GM12878 (cell line): ENCODE data around the gene THTPA. TPM values are rescaled to one million over a fixed set of nuclear protein-coding genes. Genes with fewer than 3 reads are reported as not detected.

Experiments used
- ATAC-seq: fragments of 200-7000 bp; cut with Tn5 transposase; 3 replicates; pipeline ENCODE4 v1.9.1; 2020; ENCODE audit warnings: mild to moderate bottlenecking, moderate library complexity
- BruUV-seq: library from RNA; stranded (reverse); fragments of 400-500 nt; replicated peaks from 2 replicates; lab custom pipeline; 2021; lab: Mats Ljungman, UMichigan
- CTCF ChIA-PET: fragments of 300-600 bp; sonication (Branson Sonifier 250); formaldehyde crosslinking; extraction: SDS; loops from one replicate; lab custom pipeline; 2021; ENCODE audit warnings: inconsistent platforms; lab: Yijun Ruan, JAX
- POLR2A ChIA-PET: fragments of 350-600 bp; formaldehyde crosslinking; extraction: SDS; loops from one replicate; lab custom pipeline; 2021; ENCODE audit warnings: inconsistent platforms; lab: Charles Lee
- RAD21 ChIA-PET: fragments of 300-600 bp; sonication (Branson Sonifier 250); formaldehyde crosslinking; loops from one replicate; lab custom pipeline; 2023; ENCODE audit warnings: antibody characterized with exemption; ENCODE audit not compliant: unreplicated experiment; lab: Charles Lee
- SMC1A ChIA-PET: fragments of 300-600 bp; sonication (Branson Sonifier 250); formaldehyde crosslinking; loops from one replicate; lab custom pipeline; 2023; ENCODE audit not compliant: unreplicated experiment, uncharacterized antibody; lab: Charles Lee
- DNase-seq: peaks from one replicate; pipeline ENCODE4 v3.0.0-alpha.2; 2011; ENCODE audit warnings: low read depth, low spot score
- FAIRE-seq: peaks from 3 replicates; lab custom pipeline; 2011; peaks lifted over from hg19 to GRCh38; lab: Jason Lieb, UNC
- H2AFZ ChIP-seq: 2 replicates; pipeline ENCODE4 v1.6.0; 2011; ENCODE audit warnings: low read depth, low read length, control low read depth; ENCODE audit not compliant: control insufficient read depth
- H3K27ac ChIP-seq: 2 replicates; pipeline ENCODE4 v1.5.1; 2011; ENCODE audit warnings: control low read depth; ENCODE audit not compliant: control insufficient read depth, insufficient read depth
- H3K27me3 ChIP-seq, 2 experiments: replicated peaks in 1 of 2; 2 replicates each; pipeline versions ENCODE4 v1.6.0 to v1.6.1; 2011; ENCODE audit warnings: low read length in 1 of 2; ENCODE audit not compliant: control insufficient read depth in 2 of 2, insufficient read depth in 2 of 2
- H3K36me3 ChIP-seq, 2 experiments: 2 replicates each; pipeline ENCODE4 v1.5.1; 2011; ENCODE audit warnings: low read length in 1 of 2; ENCODE audit not compliant: control insufficient read depth in 2 of 2, insufficient read depth in 2 of 2
- H3K4me1 ChIP-seq: 2 replicates; pipeline ENCODE4 v1.6.1; 2011; ENCODE audit warnings: mild to moderate bottlenecking, low read length, moderate library complexity, mixed read lengths; ENCODE audit not compliant: control insufficient read depth, insufficient read depth
- H3K4me2 ChIP-seq: 2 replicates; pipeline ENCODE4 v1.6.0; 2011; ENCODE audit warnings: control low read depth; ENCODE audit not compliant: control insufficient read depth, insufficient read depth
- H3K4me3 ChIP-seq: fragments of 200-600 bp; sonication (generic); 2 replicates; pipeline ENCODE4 v1.5.1; 2016
- H3K79me2 ChIP-seq: 2 replicates; pipeline ENCODE4 v1.6.0; 2011; ENCODE audit warnings: low read length; ENCODE audit not compliant: control insufficient read depth, insufficient read depth
- H3K9ac ChIP-seq: 2 replicates; pipeline ENCODE4 v1.8.0; 2011; ENCODE audit warnings: low read length, control low read depth, mixed read lengths; ENCODE audit not compliant: control insufficient read depth, insufficient read depth
- H3K9me3 ChIP-seq: replicated peaks from 3 replicates; pipeline ENCODE4 v1.5.1; 2011; ENCODE audit warnings: mild to moderate bottlenecking, low read length; ENCODE audit not compliant: control insufficient read depth, insufficient read depth
- H4K20me1 ChIP-seq: 2 replicates; pipeline ENCODE4 v1.6.0; 2011; ENCODE audit not compliant: control insufficient read depth, insufficient read depth
- CBX5 ChIP-seq: sonication (generic); IDR thresholded peaks from 2 replicates; pipeline ENCODE4 v1.6.1; 2016; ENCODE audit warnings: low read depth, moderate library complexity, mild to moderate bottlenecking, inconsistent platforms
- CHD1 ChIP-seq: IDR thresholded peaks from 2 replicates; pipeline ENCODE4 v1.6.1; 2012; ENCODE audit warnings: low read depth, low read length, improper control_type of control experiment
- HCFC1 ChIP-seq: fragments of 150-350 bp; IDR thresholded peaks from 2 replicates; pipeline ENCODE4 v1.6.1; 2014; ENCODE audit warnings: low read length
- JUNB ChIP-seq: IDR thresholded peaks from 2 replicates; pipeline ENCODE4 v1.6.1; 2016; ENCODE audit warnings: antibody characterized with exemption, mild to moderate bottlenecking
- KAT2A ChIP-seq: conservative IDR thresholded peaks from 2 replicates; pipeline ENCODE4 v1.6.1; 2011; ENCODE audit warnings: low read depth, low read length; ENCODE audit not compliant: control insufficient read depth
- MLLT1 ChIP-seq: fragments of 450-650 bp; IDR thresholded peaks from 2 replicates; pipeline ENCODE4 v1.6.1; 2016; ENCODE audit warnings: mild to moderate bottlenecking
- NR2C1 ChIP-seq: fragments of 450-650 bp; IDR thresholded peaks from 2 replicates; pipeline ENCODE4 v1.6.1; 2017; ENCODE audit warnings: antibody characterized with exemption, mild to moderate bottlenecking, moderate library complexity
- RAD21 ChIP-seq: IDR thresholded peaks from 2 replicates; pipeline ENCODE4 v1.6.1; 2011; ENCODE audit warnings: mild to moderate bottlenecking, low read depth, low read length, moderate library complexity; ENCODE audit not compliant: insufficient read depth
- SMAD1 ChIP-seq: fragments of 450-650 bp; IDR thresholded peaks from 2 replicates; pipeline ENCODE4 v1.6.1; 2018; ENCODE audit warnings: mild to moderate bottlenecking, low read depth; ENCODE audit not compliant: partially characterized antibody
- STAT1 ChIP-seq: fragments of 450-650 bp; conservative IDR thresholded peaks from 2 replicates; pipeline ENCODE4 v1.6.1; 2014; ENCODE audit warnings: antibody characterized with exemption, mild to moderate bottlenecking
- STAT3 ChIP-seq: IDR thresholded peaks from 2 replicates; pipeline ENCODE4 v1.6.1; 2011; ENCODE audit warnings: low read depth, low read length, improper control_type of control experiment
- SUPT20H ChIP-seq: IDR thresholded peaks from 2 replicates; pipeline ENCODE4 v1.6.1; 2011; ENCODE audit warnings: low read depth, mild to moderate bottlenecking, low read length, moderate library complexity, borderline replicate concordance; ENCODE audit not compliant: control insufficient read depth
- WRNIP1 ChIP-seq: IDR thresholded peaks from 2 replicates; pipeline ENCODE4 v1.6.1; 2011; ENCODE audit warnings: low read depth, low read length, improper control_type of control experiment, borderline replicate concordance
- WGBS: methylation state at CpG from one replicate; pipeline ENCODE4 v1.1.6; 2016; ENCODE audit warnings: low lambda C conversion rate; ENCODE audit not compliant: insufficient replicate concordance, insufficient coverage; ENCODE audit errors: missing lambda C conversion rate; 5-methylcytosine and 5-hydroxymethylcytosine counted together
- in situ Hi-C: fragments of 300-500 bp; cut with MboI; formaldehyde crosslinking; loops from 9 replicates; pipeline ENCODE4 v1.14.3; 2018; ENCODE audit warnings: mixed read lengths
- intact Hi-C: fragments of 100-400 bp; cut with micrococcal nuclease; formaldehyde crosslinking; loops from one replicate; pipeline ENCODE4 v1.14.2; 2022; ENCODE audit not compliant: unreplicated experiment
- polyA plus RNA-seq, 11 experiments: library from polyadenylated mRNA; depleted of rRNA in 4 of 11; unstranded in 6 of 11; stranded (reverse) in 5 of 11; fragments of >200 nt; fragmentation: Nextera tagmentation in 4 of 11; fragmentation: Illumina TruSeq in 1 of 11; extraction: Ambion mirVana in 4 of 11; extraction: Trizol in 1 of 11; gene quantifications; 1 replicate in 1 of 11; 2 replicates in 10 of 11; pipeline versions ENCODE4 v1.2.1 to v1.2.3, GENCODE V29; 2011 to 2016; ENCODE audit warnings: inconsistent platforms in 2 of 11, missing spikeins in 2 of 11, low read depth in 1 of 11
- total RNA-seq, 4 experiments: library from RNA; depleted of rRNA in 3 of 4; stranded (reverse); fragments of >200 nt in 3 of 4; fragmentation: Illumina TruSeq in 1 of 4; extraction: Trizol in 1 of 4; gene quantifications; 2 replicates each; pipeline versions ENCODE4 v1.2.1 to v1.2.3, GENCODE V29; 2013 to 2021
- TF ChIP-seq, protein P1 (sequence below): fragments of 450-650 bp; IDR thresholded peaks from 2 replicates; pipeline ENCODE4 v1.6.1; 2014; ENCODE audit warnings: mild to moderate bottlenecking

THTPA gene
- total and polyA plus RNA-seq, 10 of the 15 experiments (the other 5 are each of a cell fraction or from before 2014, with no cell fraction given), result 3.1 to 24.9 (median 12.8) TPM

GRCh38 chr14:23546450-23547035 is 9.5 kb upstream of the THTPA start:
- no peak for TF ChIP-seq SUPT20H
- TF ChIP-seq JUNB, result no peak
- no peak for TF ChIP-seq STAT1
- TF ChIP-seq CBX5, result no peak
- TF ChIP-seq STAT3, result no peak
- TF ChIP-seq, protein P1, sequence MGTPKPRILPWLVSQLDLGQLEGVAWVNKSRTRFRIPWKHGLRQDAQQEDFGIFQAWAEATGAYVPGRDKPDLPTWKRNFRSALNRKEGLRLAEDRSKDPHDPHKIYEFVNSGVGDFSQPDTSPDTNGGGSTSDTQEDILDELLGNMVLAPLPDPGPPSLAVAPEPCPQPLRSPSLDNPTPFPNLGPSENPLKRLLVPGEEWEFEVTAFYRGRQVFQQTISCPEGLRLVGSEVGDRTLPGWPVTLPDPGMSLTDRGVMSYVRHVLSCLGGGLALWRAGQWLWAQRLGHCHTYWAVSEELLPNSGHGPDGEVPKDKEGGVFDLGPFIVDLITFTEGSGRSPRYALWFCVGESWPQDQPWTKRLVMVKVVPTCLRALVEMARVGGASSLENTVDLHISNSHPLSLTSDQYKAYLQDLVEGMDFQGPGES, result no peak
- TF ChIP-seq RAD21, result no peak
- no peak for TF ChIP-seq WRNIP1
- no peak for TF ChIP-seq NR2C1
- no peak for TF ChIP-seq CHD1
- TF ChIP-seq HCFC1, result no peak
- TF ChIP-seq MLLT1, result no peak
- no peak for TF ChIP-seq KAT2A
- no peak for TF ChIP-seq SMAD1
- FAIRE-seq, result no peak
- no peaks in the 10 kb centered on the region for H3K9me3 ChIP-seq
- BruUV-seq, result no TSS peak
- DNase-seq, result no peak
- ATAC-seq, result no peak
- no peaks in the 10 kb centered on the region for H3K27me3 ChIP-seq
- WGBS, result 64% methylated on average over 10 of the region's 10 CpGs
- no peak overlapping the region for H3K4me3 ChIP-seq
- no peaks in the 10 kb centered on the region for H4K20me1 ChIP-seq
- H2AFZ ChIP-seq, result no peak overlapping the region
- intact Hi-C loops (no loop called here), in situ Hi-C loops (no loop called here)
- H3K9ac ChIP-seq, result no peak overlapping the region
- SMC1A ChIA-PET, result interaction anchor here (0.5 to 0.8 kb wide), 2 partner anchors 68 to 399 kb away, joined by 3 read pairs; no protein-coding TSS in a partner anchor
- CTCF ChIA-PET, result interaction anchor here (11.4 kb wide), 1 partner anchor 14 kb away, joined by 131 read pairs; no protein-coding TSS in a partner anchor
- H3K27ac ChIP-seq, result no peak overlapping the region
- no peak overlapping the region for H3K4me2 ChIP-seq
- POLR2A ChIA-PET, result interaction anchor here (0.5 to 0.6 kb wide), 2 partner anchors 27 to 81 kb away, joined by 3 to 10 read pairs; no protein-coding TSS in a partner anchor
- RAD21 ChIA-PET, result interaction anchor here (1.1 kb wide), 1 partner anchor 11 kb away, joined by 3 read pairs; no protein-coding TSS in a partner anchor
- H3K4me1 ChIP-seq, result no peaks in the 10 kb centered on the region
- H3K79me2 ChIP-seq, result no peaks in the 10 kb centered on the region
- H3K36me3 ChIP-seq, result no peaks in the 10 kb centered on the region
